HG02885 (cell line): ENCODE measurements around the gene FAM184B.
"Not testable (repeated sequence)": the region's sequence is repeated elsewhere in the genome, so short reads cannot be mapped to it uniquely, and the experiment has no call there.

Source experiments
- ATAC-seq: cut with Tn5 transposase; IDR thresholded peaks from one replicate; pipeline ENCODE4 v1.9.1; 2021; ENCODE audit warnings: mild to moderate bottlenecking; ENCODE audit not compliant: unreplicated experiment, poor library complexity

Gene FAM184B

DNA sequence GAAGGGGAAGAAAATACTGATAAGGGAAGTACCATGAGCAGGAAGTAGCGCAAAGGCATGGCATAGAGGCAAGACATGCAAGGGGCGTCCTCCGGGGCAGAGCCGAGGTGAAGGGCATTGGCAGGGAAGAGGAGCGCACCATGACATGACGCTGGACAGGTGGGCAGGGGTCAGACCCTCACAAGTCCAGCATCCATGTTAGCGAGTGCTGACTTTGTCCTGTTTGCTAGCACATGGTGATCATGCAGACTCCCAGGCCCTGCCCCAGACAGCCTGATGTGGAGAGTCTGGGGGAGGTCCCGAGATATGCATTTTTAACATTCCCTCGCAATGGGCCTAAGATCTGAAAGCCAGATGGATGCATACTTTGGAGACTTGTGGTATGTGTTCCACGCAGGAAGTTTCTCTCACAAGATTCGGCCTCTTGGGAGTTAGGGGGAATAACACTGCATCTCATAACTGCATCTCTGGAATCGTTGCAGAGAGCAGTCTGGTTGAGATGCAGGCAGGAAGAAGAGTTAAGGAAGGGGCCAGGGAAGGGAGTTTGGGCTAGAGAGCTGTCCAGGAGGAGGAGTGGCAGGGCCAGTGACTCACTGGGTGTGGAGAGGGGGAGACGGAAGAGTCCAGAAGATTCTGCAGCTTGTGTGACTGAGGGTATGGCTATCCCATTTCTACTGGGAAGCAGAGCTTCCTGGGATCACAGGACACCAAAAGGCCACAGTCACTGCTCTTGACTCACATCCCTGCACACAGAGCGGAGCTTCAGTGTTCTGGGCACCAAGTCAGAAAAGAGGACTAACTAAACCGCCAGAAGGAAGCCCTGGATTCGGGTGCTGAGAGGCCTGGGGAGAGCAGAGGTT, 59.7 kb downstream of the FAM184B start:
- no peak for ATAC-seq

- ATAC-seq = no peak
Measured at GRCh38 chr4:17719106-17719505, 62.3 kb downstream of the FAM184B start.

GRCh38 chr4:17718471-17718870, 63.0 kb downstream of the FAM184B start:
- no peak for ATAC-seq

DNA sequence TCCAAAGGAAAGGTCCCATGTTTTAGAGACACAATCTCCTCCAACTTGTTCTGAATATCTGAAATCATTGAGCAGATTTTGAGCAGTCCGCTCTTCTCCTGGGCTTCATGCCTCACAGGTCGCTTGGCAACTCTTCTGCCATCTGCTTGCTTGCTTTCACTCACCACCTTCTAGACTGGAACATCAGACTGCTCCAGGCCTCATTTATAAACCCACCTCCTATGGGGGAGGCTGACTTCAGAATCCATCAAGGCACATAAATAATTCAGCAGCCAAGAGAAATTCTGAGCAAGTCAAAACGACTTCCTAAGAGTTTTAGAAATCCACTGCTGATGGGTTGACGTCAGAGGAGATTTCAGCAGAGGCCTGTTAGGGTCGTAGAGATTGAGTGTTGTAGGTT, 64.1 kb downstream of the FAM184B start:
- ATAC-seq = no peak

DNA sequence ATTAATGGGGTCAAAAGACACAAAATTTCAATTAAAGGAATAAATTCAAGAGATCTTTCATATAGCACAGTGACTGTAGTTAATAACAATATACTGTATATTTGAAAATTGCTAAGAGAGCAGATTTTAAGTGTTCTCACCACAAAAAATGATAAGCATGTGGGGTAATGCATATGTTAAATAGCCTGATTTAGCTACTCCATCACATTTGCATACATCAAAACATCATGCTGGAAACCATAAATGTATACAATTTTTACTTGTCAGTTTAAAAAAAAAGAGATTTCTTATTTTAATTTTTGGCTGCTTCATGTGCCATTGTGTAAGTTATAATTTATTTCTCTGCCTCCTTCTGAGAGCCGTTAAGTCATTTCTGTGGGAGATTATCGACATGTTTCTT, 65.9 kb downstream of the FAM184B start:
- ATAC-seq = no peak

GRCh38 chr4:17713779-17714178, 67.6 kb downstream of the FAM184B start:
- no peak for ATAC-seq

DNA sequence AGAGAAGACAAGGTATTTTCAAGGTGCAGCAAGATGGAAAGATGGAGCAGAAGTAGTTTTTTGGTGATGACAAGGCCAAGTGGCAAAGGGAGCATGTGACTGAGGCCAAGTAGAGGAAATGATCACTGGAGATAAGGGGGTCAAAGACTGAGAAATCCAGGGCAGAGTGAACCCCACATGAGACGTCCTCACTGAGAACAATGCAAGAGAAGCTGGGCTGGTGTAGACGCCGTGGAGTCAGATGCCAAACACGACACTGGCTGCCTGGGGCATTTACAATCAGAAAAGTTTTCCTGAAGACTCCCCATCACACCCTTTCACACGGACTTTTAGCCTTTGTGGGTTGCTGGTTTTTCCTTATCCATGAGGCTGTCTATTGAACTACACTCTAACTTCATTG, 69.3 kb downstream of the FAM184B start:
- ATAC-seq = no peak

DNA sequence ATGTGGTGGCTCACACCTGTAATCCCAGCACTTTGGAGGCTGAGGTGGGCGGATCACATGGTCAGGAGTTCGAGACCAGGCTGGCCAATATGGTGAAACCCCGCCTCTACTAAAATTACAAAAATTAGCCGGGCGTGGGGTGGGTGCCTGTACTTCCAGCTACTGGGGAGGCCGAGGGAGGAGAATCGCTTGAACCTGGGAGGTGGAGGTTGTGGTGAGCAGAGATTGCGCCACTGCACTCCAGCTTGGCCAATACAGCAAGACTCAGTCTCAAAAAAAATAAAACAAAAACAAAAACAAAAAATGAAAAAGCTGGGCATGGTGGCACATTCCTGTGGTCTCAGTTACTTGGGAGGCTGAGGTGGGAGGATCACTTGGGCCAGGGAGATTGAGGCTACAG, 70.2 kb downstream of the FAM184B start:
- not testable (repeated sequence) for ATAC-seq

DNA sequence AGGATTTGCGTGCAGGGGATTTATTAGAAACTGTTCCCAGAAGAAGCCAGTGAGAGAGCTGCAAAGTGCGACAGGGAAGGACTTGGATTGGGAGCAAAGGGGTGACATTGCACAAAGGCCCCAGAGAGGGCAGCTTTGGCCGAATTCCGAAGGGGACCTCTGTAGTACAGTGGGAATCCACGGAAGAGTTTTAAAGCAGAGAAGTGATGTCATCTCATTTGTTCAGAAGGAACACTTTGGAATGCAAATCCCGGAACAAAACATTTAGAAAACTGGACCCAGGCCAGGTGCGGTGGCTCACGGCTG, 71.7 kb downstream of the FAM184B start:
- no peak for ATAC-seq

DNA sequence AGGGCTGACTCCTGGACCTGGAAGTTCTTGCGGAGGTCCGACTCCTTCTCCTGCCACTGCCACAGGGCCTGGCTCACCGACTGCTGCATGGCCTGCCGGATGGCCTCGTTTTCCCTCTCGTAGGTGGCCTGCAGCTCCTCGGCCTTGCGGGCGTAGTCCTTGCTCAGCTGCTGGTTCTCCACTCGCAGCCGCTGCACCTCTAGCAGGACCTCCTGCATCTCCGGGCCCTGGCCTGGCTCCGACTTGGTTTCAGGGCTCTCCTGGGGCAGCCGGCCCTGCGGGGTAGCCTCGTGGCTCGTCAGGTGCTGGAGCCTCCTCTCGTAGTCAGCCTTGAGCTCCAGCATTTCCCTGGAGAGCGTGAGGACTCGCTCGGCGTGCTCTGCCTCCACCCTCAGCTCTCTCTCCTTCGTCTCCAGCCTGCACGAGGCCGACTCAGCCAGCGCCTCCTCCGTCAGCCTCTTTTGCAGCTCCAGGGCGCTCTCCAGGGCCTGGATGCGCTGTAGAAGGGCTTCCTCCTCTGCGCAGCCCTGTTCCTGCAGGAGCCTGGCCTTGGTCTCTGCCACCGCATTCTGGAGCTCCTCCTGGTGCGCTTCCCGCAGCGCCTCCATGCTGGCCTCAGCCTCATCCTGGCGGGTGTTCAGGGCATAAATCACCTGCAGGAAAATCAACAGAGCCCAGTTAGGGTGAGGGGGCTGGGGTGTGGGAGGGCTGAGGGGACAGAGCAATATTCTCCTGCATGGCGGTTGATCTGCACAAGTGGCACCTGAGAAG, 72.2 kb downstream of the FAM184B start:
- no peak for ATAC-seq

- ATAC-seq = no peak
Measured at GRCh38 chr4:17707671-17708070, 73.8 kb downstream of the FAM184B start.

DNA sequence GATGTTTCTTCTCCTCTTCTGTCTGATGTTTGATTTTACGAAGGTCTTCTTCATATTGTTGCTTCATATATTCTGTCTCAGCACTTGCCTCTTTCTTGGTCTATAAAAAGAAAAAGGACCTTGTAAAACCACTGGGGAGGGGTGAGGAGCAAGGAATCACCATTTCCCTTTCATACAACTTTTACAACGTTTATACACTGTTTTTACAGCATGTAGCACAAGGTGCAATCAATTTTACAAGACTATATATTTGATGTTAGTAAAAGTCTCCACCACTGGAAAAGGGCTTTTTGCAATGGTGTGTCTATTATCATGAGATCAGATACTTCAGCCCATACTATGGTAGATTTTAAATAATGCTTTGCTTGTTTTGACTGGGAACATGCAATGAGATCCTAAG, 76.3 kb downstream of the FAM184B start:
- no peak for ATAC-seq

DNA sequence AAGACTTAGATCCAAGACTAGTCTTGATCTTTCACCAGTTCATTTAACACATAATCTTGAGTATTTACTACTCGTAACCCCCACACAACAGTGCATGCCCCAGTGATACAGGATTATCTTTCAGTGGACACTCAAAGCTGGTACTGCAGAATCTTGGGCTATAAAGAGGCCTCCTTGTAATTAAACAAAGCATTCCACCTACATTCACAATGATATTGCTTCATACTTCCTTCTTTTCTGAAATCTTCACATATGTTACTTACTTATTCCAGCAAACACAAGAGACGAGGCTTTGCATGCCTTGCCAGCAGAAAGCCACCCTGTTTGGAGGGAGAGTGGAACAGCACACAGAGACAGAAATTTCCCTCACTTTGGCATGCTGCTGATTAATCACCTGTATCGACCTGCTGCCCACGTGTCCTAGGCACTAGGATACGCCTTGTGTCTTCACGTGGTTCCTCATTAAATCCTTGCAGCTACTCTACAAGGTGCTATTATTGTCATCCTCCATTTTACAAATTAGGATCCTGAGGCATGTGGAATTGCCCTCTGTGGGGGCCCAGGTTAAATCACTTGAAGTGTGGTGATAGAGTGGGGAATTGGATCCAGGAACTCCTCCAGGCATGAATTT, 77.3 kb downstream of the FAM184B start:
- no peak for ATAC-seq

GRCh38 chr4:17702641-17703040, 78.8 kb downstream of the FAM184B start:
- no peak for ATAC-seq

GRCh38 chr4:17701882-17702281, 79.5 kb downstream of the FAM184B start:
- no peak for ATAC-seq

DNA sequence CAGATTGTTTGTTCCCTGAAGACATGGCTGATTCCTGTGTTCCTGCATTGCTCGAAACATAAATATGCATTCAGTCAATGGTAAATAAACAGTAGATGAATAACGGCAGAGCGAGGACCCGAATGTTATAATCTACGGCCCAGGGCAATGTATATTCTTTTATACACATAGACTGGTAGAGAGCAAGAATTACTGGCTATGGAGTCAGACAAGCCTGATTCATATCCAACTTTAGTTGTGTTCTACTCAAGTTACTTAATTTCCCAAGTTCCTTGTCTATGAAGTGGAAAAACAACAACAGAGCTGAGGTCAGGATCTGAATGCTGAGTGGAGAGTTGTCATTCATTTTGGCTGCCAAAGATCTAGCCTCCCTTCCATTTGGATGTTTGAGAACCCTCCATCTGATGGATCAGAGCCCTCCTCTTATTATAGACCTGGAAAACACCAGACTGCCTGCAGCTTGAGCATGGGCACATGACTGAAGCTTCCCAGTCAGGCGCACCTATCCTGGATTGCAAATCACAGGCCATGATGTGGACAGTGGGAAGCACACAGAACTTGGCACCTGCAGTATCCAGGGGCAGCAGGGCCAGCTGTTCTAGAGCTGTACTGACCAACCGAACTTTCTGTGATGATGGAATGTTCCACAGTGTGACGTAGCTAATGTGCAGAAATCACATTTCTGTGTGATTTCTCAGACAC, 80.1 kb downstream of the FAM184B start:
- ATAC-seq = no peak

DNA sequence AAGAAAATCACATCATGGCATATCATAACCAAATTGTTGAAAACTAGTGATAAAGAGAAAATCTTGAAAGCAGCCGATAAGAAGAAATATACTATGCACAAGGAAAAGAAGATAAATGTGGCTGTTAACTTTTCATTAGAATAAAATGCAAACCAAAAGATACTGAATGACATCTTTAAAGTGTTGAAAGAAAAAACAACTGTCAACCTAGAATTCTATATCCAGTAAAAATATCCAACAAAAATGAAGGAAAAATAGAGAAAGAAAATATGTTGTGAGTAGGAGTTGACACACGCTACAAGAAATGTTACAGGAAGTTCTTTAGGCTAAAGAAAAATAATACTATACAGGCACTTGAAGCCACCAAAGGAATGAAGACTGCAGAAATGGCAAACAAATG, 82.0 kb downstream of the FAM184B start:
- ATAC-seq = no peak

- no peak for ATAC-seq
Measured at GRCh38 chr4:17698116-17698515, 83.3 kb downstream of the FAM184B start.

DNA sequence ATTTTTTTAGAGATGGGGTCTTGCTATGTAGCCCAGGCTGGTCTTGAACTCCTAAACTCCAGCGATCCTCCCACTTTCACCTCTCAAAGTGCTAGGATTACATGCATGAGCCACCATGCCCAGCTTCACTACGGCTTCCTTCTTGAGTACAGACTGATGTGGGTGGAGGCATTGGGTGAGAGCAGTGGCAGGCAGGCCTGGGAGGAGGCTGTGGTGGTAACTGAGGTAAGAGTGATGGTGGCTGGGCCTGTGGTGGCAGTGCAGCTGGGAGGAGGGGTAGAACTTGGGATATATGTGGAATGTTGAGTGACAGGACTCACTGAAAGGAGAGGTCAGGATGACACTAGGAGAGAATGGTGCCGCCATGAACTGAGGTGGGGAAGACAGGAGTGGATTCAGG, 86.1 kb downstream of the FAM184B start:
- ATAC-seq = no peak

DNA sequence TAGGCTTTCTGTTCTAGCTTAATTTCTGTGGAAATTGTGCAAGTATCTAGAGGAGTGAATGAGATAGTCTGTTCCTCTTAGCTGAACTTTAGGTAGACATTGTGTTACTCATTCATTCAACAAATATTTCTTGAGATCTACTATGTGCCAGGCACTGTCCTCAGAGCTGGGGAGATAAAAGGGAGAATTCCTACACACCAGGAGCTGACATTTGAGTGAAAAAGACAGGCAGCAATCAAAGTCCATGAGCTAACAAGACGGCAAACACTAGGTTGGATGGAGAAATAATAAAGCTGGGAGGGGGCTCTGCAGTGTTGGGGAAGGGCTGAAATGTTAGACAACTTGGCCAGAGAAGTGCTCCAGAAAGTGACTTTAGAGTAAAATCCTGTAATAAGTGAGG, 86.9 kb downstream of the FAM184B start:
- no peak for ATAC-seq

DNA sequence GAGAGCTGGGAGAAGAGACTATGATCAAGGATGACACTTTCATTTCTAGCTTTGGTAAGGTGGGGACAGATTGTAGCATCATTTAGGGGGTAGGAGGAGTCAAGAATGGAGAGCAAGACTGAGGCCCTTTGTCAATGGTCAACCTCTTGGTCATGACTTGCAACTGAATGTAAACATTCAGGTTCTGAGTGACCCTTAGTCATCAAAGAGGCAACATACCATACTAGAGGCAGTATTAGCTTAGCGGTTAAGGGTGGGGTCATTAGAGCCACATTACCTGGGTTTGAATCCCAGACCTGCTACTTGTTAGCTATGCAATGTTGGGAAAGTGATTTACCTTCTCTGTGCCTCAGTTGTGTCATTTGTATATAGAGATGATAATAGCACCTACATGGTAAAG, 90.5 kb downstream of the FAM184B start:
- ATAC-seq = no peak
